HG03097 (cell line): ENCODE measurements around the gene MEX3A.
"Not testable (repeated sequence)": the region's sequence is repeated elsewhere in the genome, so short reads cannot be mapped to it uniquely, and the experiment has no call there.

ENCODE experiments used
- ATAC-seq: cut with Tn5 transposase; IDR thresholded peaks from one replicate; pipeline ENCODE4 v1.9.1; 2021; ENCODE audit not compliant: unreplicated experiment, low FRiP score

Gene MEX3A

DNA sequence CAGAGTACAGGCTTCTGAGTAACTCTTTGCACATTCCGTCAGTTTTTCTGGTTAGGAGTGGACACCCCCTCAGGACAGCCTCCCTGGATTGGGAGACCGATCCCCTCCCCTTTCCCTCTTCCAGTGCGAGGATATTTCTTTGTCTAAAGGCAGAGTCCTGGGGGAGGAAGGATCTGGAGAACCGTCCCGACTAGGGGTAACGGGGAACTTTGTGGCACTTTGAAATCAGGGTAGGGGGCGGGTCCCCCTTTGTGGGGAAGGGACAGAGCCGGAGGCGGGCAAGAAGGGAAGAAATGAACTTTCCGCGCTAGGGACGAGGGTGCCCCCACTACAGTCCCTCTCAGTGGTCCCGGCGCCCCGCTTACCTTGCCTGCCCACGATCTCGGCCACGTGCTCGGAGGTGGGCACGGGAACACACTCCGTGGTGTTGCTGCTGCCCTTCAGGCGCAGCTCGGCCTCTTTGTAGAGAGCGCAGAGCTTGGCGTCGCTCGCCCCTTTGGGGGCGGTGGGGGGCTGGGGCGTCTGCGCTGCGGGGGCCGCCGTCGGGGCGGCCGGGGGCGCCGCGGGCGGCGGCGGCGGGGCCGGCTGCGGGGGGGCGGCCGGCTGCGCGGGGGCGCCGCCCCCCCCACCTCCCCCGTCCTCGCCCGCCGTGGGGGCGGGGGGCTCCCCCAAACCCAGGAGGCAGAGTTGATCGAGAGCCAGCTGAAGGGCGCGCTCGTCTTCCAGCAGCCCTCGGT lies 917 bp downstream of the MEX3A start:
- ATAC-seq, result no peak

DNA sequence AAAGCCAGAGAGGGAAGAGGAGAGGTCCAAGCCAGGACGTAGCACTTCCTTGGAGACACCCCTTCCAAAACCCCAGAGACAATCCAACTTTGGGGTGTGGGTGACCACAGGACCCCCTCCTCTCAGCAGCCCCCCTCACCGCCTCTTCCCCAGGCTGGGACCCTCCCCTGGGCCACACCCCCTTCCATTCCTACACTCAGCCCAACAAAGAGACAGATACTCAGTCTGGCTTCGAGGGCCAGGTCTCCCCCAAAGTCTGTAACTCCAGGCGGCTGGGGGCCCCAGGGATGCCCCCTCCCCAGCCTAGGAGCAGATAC lies 1.4 kb downstream of the MEX3A start:
- no peak for ATAC-seq

DNA sequence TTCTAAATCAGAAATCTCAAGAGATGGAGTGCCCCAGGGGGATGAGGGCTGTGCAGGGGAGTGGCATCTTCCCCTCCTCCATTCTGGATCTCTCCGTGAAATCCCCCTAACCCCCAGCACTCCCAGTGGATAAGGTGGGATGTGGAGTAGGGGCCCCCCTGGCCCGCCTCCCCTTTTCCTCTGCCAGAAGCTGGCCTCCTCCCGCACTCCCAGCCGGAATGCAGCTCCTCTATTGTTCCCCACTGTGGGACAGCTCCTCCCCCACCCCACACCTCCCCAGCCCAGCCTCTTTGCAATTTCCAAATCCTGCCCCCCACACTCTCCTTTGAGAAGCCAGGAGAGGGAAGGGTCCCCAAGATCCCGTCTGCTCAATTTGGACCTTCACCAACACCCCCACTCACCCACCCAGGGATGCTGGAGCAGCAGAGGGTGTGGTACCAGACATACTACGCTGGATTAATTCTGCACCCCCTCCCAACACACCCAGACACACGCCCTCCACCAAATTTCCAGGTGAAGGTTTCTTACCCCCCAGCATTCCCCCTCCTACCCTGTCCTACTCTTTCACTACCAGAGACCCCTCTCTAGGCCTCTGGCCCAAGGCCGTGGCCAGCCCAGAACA lies 1.9 kb downstream of the MEX3A start:
- ATAC-seq, result no peak

DNA sequence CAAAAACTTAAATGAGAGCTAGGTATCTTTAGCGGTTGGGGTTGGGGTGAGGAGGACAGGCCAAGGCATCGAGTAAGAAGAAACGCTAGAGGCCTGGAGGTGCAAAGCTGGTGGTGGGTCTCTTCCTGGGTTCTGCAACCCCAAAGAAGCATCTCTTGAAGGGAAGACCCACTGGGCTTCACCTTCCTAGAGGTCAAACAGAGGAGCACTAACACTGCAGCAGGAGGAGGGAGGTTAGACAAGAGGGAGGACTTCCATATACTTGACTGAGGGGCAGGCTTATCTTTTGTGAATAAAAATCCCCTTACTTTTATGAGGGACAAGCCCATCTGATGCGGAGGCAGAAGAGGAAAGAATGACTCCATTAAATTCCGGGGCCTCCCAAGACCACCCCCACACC lies 2.5 kb downstream of the MEX3A start:
- no peak for ATAC-seq

DNA sequence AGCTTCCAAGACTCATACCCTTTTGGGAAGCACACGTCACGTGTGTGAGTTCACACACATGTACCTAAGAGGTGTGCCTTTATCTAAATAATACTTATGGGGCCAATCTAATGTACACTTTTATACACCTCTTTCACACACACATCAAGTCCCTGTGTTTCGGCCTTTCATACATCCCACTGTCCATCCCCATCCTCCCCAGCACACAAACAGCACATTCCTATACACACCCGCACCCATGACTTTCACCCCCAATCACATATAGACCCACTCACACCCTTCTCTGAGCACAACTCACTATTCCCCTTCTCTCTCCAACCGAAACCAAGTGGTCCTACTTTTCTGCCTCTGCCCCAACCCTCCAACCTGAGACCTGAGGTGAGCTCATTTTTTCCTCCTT lies 3.5 kb downstream of the MEX3A start:
- ATAC-seq, result no peak

DNA sequence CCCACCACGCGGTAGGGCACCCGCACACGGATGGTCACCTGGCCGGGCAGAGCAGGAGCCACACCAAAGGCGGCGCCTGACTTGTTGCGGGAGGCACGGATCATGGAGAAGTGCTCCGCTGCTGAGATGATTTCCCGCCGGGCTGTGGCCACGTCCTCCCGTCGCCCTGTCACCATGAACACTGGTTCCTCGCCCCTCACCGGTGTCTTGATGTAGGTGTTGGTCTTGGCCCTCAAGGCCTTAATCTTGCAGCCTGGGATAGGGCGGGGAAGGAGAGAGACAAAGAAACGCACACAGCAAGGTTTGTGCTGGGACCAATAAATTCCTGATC lies 4.9 kb downstream of the MEX3A start:
- ATAC-seq, result no peak

DNA sequence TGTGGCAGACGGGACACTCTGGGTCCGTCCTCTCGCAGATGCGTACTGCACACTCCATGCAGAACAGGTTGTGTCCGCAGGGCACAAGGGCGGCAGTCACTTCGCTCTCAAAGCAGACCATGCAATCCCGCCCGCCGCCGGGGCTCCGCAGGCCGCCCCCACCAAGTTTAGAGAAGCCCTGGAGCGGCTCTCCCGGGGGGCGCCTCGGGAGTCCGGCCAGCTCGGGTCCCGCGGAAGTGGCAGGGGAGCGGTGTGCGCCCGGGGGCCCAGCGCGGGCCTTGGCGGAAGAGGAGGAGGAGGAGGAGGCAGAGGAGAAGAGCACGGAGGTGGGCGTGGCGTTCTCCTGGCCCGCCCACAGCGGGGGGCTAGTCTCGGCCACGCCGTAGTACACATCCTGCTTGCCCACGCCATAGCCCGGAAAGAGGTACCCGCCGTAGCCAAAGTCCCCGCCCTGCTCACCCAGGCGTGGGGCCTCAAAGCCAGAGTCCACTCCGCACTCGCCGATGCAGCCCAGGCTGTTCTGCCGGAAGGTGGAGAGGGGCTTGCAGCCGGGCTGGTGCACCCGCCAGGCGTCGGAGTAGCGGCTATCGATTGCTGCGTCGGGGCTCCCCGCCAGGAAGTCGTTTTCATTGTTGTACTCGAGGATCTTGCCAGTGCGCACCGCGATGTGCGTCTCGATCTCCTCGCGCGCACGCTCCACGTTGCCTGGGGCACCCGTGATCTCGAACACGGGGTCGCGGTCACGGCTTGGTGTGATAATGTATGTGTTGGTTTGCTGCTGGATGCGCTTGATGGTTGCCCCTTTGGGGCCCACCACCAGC lies 5.4 kb downstream of the MEX3A start:
- no peak for ATAC-seq

DNA sequence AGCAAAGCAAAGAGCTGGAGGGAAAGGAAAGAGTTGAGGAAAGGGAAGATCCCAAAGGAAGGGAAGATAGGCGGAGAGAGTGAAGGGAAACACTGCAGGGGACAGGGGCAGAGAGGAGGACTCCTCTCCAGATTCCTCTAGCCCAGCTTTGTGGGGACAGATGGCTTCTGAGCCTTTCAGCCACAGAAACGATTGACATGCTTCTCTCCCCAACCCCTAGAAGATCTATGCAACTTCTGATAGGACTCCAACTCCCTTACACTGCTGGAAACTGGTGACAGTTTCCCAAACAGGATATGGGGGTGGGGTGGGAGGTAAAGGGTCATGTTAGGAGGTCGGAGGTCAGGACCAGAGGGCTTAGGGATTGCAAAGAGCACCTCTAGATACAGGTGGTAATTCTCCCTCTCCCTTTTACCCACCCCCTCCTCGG lies 6.5 kb downstream of the MEX3A start:
- no peak for ATAC-seq

DNA sequence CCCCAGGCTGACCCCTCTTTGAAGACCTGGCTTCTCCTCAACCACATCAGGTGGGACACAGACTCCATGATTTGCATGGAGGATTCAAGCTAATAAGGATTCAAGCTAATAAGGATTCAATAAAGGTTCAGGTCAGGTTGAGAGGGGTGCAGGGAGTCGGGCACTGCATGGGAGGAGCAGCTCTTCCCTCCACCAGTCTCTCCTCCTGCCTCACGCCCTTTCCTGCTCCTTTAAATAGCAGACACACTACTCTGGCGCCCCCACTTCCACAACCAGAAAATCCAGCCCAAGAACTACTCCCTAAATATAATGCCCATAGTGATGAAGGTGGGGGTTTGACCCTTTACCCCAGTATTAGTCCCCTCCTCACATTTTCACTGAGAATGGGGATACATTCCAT lies 7.1 kb downstream of the MEX3A start:
- no peak for ATAC-seq

DNA sequence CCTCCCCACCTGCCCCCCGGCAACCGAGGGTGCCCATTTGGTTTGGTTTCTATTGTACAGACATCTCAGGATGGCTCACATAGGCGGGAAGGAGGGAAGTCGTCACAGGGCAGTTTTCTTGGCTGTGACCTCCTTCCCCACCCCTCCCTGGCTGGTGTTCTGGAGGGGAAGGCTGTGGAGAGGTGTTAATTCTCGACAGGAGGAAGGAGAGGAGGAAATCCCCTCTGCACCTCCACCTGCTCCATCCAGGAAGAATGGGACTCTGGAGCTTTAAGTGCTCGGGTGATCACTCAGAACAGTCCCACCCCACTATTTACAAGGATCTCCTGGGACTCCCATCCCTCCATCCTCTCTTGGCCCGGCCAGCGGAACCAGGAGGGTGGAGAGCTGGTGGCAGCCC lies 7.6 kb downstream of the MEX3A start:
- no peak for ATAC-seq

DNA sequence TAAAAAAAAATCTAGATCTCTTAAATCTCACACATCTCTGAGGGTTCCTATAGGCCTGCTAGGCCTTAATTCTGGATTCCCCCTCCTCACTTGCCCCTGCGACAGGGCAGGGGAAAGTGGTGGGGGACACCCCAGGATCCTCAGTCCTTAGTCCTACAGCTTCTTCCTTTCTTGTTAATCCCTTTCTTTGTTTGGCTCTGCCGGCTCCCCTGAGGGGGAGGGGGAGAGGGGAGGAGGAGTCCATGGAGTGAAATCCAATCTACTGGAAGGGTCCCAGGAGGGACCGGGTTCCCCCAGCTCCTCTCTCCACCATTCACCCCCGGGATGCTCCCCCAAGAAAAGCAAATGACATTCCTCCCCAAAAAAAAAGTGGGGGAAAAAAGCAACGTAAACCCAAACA lies 8.5 kb downstream of the MEX3A start:
- ATAC-seq, result no peak

DNA sequence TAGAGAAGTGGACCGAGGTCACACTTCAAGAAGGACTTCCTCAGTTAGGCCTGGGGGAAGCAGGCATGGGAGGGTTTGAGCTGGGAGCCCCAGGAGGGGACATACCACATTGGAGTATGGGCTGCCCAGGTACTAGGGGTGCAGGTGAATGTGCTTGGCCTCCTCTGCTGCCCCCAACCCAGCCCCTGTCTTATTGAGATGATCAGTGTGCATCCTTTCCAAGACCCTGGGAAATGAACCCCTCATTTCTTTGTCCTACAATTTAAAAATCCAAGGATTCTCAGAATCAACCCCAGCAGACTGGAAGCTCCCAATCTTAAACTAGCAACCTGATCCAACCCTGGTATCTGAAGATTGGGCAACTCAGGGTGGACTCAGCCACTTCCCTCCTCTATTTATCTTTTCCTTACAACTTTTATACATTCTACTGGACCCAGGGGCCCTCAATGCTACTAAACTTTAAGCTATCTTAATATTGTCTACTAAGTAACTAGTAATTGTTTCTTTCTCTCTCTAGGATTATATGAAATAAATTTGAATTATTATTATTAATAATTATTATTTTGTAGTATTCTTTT lies 9.1 kb downstream of the MEX3A start:
- no peak for ATAC-seq

DNA sequence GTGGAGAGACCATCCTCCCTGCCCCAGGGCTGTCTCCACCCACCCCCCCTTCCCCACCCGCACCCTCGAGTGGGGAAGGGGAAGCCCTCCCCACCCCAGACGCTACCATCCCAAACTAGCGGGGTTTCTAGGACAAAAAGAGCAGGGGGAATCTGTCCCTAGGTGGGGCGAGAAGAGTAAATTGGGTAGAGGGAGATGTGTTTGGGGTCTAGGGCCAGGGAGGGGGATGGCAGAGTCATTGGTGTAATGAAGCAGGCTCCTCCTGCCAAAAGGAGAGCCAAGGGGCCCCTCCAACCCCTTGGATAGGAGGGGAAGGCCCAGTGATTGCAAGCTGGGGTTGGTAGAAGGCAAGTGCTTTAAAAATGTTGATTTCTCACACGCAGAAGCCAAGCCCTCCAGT lies 10.0 kb downstream of the MEX3A start:
- no peak for ATAC-seq

DNA sequence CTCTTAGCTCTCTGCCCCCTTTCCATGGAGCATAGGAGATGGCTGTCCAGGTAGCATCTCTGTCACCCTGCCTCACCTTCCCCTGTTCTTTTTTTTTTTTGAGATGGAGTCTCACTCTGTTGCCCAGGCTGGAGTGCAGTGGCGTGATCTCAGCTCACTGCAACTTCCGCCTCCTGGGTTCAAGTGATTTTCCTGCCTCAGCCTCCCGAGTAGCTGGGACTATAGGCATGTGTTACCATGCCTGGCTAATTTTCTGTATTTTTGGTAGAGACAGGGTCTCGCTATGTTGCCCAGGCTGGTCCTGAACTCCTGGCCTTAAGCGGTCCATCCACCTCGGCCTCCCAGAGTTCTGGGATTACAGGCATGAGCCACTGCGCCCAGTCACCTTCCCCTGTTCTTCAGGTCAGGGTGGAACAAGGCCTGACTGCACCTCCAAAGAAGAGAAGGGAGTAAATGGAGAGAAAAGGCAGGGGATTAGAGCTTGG lies 10.9 kb downstream of the MEX3A start:
- ATAC-seq, result not testable (repeated sequence)

DNA sequence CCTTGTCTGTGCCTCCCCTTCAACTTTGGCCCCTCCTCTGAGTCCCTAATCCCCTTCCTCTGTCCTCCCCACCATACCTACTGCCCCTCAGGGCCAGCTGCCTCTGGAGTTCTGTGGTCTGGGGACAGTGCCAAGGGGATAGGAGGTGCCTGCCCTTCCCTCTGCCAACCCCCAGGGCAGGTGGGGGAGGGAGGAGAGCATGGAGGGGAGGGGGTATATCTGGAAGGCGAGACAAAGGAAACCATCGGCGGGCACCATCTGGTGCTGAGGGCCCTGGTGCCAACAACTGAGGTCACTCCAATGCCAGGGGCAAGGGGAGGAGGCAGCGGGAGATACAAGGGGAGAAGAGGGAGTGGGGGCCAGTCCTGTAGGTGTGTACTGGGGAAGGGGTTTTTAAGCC lies 11.7 kb downstream of the MEX3A start:
- no peak for ATAC-seq

DNA sequence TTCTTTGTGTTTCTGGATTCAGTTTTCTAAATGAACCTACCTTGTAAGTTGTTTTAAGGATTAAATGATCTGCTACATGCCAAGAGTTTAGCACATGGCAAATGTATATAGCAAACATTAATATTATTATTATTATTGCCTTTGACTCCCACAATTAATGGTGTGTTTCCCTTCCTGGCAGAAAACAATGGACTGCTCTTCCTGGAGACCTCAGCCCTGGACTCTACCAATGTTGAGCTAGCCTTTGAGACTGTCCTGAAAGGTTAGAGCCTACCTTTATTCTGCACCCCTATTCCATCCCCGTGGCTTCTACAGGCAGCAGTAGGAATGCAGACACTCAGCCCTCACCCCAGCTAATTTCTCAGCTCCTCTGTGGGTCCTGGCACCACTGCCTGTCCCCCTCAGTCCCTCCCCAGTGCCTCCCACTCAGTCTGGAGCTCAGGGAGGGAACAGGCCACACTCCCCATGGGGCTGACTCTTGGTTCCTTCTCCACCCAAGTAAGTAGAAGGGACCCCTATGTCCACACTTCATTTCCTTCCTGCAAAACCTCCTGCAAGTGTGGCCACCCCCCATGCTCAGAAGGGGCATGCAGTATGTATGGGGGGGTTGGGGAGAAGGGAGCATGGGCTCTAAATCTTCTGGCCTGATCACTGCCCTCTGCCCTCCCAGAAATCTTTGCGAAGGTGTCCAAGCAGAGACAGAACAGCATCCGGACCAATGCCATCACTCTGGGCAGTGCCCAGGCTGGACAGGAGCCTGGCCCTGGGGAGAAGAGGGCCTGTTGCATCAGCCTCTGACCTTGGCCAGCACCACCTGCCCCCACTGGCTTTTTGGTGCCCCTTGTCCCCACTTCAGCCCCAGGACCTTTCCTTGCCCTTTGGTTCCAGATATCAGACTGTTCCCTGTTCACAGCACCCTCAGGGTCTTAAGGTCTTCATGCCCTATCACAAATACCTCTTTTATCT lies 12.5 kb downstream of the MEX3A start:
- ATAC-seq, result no peak

DNA sequence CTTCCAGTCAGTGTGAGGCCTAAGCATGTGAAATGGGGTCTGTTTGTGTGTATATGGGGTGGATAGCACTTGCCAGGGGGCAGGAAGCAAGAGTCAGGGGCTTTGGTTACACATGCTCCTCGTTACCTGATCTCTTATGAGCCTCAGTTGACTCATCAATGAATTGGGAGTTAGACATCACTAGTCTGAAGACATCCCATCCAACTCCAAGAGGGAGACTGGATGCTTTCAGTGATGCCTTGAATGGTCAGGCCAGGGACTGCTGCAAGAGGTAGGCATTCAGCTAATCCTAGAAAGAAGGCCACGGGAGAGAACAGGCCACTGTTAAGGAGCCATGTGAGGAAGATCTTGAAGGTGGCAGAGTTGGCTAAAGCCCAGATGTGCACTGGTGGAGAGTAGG lies 15.0 kb downstream of the MEX3A start:
- ATAC-seq, result no peak

DNA sequence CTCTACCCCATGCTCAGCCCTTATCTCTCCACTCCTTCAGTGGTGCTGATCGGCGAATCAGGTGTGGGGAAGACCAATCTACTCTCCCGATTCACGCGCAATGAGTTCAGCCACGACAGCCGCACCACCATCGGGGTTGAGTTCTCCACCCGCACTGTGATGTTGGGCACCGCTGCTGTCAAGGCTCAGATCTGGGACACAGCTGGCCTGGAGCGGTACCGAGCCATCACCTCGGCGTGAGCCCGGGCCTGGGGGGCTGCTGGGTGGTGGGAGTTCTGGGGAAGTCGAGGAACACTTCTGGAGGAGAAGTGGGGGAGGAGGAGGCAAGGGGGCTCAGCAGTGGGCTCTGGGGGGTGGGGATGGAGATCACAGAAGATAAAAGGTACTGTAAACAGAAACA lies 16.4 kb downstream of the MEX3A start:
- ATAC-seq, result no peak

DNA sequence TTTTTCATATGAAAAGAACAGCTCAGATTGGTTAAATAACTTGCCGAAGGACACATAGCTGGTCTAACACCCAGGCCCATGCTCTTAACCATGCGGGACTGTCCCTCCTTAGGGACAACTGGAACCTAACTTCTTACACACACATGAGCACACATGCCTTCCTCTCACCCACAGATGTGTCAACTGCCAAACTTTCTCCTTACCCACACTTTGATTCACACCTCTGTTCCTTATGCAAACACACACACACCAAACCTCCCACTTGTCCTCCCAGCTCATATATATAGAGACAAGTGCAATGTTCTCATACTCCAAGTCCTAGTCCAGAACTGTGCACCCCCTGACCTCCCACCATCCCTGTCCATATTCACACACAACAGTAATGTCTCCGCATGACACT lies 17.1 kb downstream of the MEX3A start:
- no peak for ATAC-seq

DNA sequence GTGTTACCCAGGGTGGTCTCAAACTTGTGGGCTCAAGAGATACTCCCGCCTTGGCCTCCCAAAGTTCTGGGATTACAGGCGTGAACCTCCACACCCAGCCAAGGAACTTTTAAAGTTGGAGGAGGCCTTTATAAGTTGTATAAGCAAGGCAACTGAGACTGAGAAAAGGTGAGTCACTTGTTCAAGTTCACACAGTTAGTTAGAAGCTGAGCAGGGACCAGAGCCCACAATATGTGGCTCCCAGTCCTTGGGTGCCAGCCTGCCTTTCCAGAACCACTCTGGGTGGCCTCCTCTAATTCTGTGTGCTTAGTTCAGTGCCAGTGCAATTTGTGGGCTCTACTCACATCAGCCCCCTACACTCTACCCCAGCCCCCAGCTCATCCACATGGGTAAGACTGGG lies 17.6 kb downstream of the MEX3A start:
- ATAC-seq, result no peak

DNA sequence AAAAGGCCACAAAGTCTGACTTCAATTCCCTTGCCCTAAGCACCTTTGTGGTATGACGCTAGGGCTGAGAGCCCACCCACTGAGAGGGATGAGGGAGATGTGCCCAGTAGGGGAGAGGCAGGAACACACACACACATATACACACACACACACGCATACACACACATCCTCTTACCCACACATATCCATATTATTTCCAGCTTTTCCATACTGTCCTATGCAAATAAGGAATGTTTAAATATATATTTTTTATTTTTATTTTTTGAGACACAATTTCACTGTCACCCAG lies 18.3 kb downstream of the MEX3A start:
- ATAC-seq, result no peak
